NB4 (cell line): ENCODE data around the gene CDC34.

Source experiments
- MAX ChIP-seq: IDR thresholded peaks from 2 replicates; pipeline ENCODE4 v1.6.1; 2011; ENCODE audit warnings: low read depth, low read length
- TF ChIP-seq, protein P1 (sequence below): IDR thresholded peaks from one replicate; pipeline ENCODE4 v1.5.1; 2012; ENCODE audit warnings: low read depth, low read length

GRCh38 chr19:496112-496665 is 35.4 kb upstream of the CDC34 start, which contains the start of gene MADCAM1:
- TF ChIP-seq, protein P1, sequence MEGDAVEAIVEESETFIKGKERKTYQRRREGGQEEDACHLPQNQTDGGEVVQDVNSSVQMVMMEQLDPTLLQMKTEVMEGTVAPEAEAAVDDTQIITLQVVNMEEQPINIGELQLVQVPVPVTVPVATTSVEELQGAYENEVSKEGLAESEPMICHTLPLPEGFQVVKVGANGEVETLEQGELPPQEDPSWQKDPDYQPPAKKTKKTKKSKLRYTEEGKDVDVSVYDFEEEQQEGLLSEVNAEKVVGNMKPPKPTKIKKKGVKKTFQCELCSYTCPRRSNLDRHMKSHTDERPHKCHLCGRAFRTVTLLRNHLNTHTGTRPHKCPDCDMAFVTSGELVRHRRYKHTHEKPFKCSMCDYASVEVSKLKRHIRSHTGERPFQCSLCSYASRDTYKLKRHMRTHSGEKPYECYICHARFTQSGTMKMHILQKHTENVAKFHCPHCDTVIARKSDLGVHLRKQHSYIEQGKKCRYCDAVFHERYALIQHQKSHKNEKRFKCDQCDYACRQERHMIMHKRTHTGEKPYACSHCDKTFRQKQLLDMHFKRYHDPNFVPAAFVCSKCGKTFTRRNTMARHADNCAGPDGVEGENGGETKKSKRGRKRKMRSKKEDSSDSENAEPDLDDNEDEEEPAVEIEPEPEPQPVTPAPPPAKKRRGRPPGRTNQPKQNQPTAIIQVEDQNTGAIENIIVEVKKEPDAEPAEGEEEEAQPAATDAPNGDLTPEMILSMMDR: no peak
- TF ChIP-seq MAX: no peak
